ENCODE measurements around the gene AKAP13. TPM values are rescaled to one million over a fixed set of nuclear protein-coding genes. Genes with fewer than 3 reads are reported as not detected.

The AKAP13 gene
- total and polyA plus RNA-seq, 2 donors (not counting 1 experiment from before 2014, with no cell fraction given): 73.8 to 358 TPM

- peaks cover 17 to 18% of the 10 kb centered on the region in 2 donors for H3K4me1 ChIP-seq (ENCODE audit: control insufficient read depth in 2 of 2, insufficient read depth in 2 of 2, low read length in 2 of 2)
- ATAC-seq (ENCODE audit: low read depth) (no peak), DNase-seq (no peak)
- H3K36me3 ChIP-seq (replicated peaks in 1 of 2; ENCODE audit: control extremely low read depth in 1 of 2, control insufficient read depth in 1 of 2, extremely low read depth in 1 of 2, insufficient read depth in 2 of 2, low read length in 1 of 2): peaks cover 2 to 21% of the 10 kb centered on the region in 2 experiments
- TF ChIP-seq CTCF (IDR thresholded peaks at IDR 0.05) (no peak), EZH2 (IDR thresholded peaks at IDR 0.05; ENCODE audit: borderline replicate concordance, insufficient read depth, low read depth, low read length, poor library complexity, severe bottlenecking) (no peak)
- intact Hi-C loops (cut with micrococcal nuclease): loop anchor here (10.0 kb wide), 1 partner anchor 133 kb away; no protein-coding TSS in a partner anchor
- H4K20me1 ChIP-seq (ENCODE audit: control insufficient read depth, insufficient read depth, low read length, poor library complexity, severe bottlenecking): peaks cover 15% of the 10 kb centered on the region
- no CpG with 5 or more reads among the region's 1 CpG for WGBS (ENCODE audit: insufficient coverage)
- H3K9me3 Mint-ChIP-seq (ENCODE audit: insufficient read depth): no peaks in the 10 kb centered on the region
- no peak overlapping the region for H3K27ac Mint-ChIP-seq
- H3K79me2 ChIP-seq (ENCODE audit: control insufficient read depth, insufficient read depth, low read length): peaks cover 46% of the 10 kb centered on the region
- no peak overlapping the region for H3K4me3 Mint-ChIP-seq
- no peak overlapping the region for H3K4me3 ChIP-seq (ENCODE audit: control extremely low read depth in 1 of 5, extremely low read depth in 1 of 5, insufficient read depth in 1 of 5, low read depth in 2 of 5, low read length in 4 of 5)
- CTCF ChIA-PET: interaction anchor here (0.7 to 2.3 kb wide), 7 partner anchors 10 to 112 kb away, joined by 3 to 7 read pairs (median 3); no protein-coding TSS in a partner anchor
- no peaks in the 10 kb centered on the region for H3K27me3 Mint-ChIP-seq
- peaks cover 19% of the 10 kb centered on the region for H3K4me1 Mint-ChIP-seq
- peak overlapping the region; percentile 39 for H3K4me2 ChIP-seq (replicated peaks; ENCODE audit: low read depth, low read length, poor library complexity, severe bottlenecking)
- H3K27me3 ChIP-seq (replicated peaks in 1 of 4; ENCODE audit: control extremely low read depth in 1 of 4, control insufficient read depth in 3 of 4, insufficient read depth in 4 of 4, low read length in 3 of 4): no peaks in the 10 kb centered on the region
- H2AFZ ChIP-seq (ENCODE audit: insufficient read depth, low read depth, low read length, poor library complexity, severe bottlenecking): no peak overlapping the region
- H3K27ac ChIP-seq (ENCODE audit: low read length in 2 of 2): no peak overlapping the region
- H3K9me3 ChIP-seq (ENCODE audit: control extremely low read depth in 1 of 3, control insufficient read depth in 2 of 3, insufficient read depth in 1 of 3, low read length in 2 of 3): no peaks in the 10 kb centered on the region
- H3K9ac ChIP-seq (ENCODE audit: low read length): no peak overlapping the region
- POLR2A ChIA-PET: no interaction called here
Measured at GRCh38 chr15:85618228-85618505, 237.8 kb downstream of the AKAP13 start.

DNA sequence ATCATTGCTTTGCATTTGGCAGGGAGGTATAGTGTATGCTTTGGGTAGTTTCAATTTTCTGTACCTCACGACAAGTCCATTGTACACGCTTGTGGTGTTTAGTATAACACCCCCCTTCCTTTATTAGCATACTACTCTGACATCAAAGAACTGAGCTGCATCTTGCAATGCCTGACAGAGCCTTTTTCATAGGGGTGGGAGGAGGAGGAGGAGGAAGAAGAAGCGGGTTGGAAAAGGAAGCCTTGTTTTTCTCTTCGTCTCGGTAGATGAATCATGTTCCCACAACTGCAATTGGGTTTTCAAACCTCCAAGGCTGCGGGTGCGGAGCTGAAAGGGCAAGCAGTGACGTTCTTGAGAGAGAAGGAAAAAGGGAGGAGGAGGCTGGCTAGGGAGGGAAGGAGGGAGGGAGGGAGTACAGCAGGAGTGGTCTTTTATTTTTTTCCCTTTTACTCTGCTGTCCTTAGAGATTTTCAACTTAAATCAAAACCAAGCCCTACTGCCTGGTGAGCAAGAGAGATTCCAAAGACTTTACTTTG lies 238.6 kb downstream of the AKAP13 start:
- WGBS (ENCODE audit: insufficient coverage): 3% methylated on average over 5 of the region's 8 CpGs
- peak overlapping the region; percentile 39 for H3K4me2 ChIP-seq (replicated peaks; ENCODE audit: low read depth, low read length, poor library complexity, severe bottlenecking)
- H3K79me2 ChIP-seq (ENCODE audit: control insufficient read depth, insufficient read depth, low read length): peaks cover 46% of the 10 kb centered on the region
- no peak overlapping the region for H2AFZ ChIP-seq (ENCODE audit: insufficient read depth, low read depth, low read length, poor library complexity, severe bottlenecking)
- H3K27ac ChIP-seq (ENCODE audit: low read length in 2 of 2): peak overlapping the region in 1 of 2 donors; percentile 8
- H3K36me3 ChIP-seq (replicated peaks in 1 of 2; ENCODE audit: control extremely low read depth in 1 of 2, control insufficient read depth in 1 of 2, extremely low read depth in 1 of 2, insufficient read depth in 2 of 2, low read length in 1 of 2): peaks cover 2 to 19% of the 10 kb centered on the region in 2 experiments
- intact Hi-C loops (cut with micrococcal nuclease): loop anchor here (10.0 kb wide), 1 partner anchor 134 kb away; no protein-coding TSS in a partner anchor
- peak overlapping the region; percentile 3 for H3K9ac ChIP-seq (ENCODE audit: low read length)
- H3K27ac Mint-ChIP-seq: no peak overlapping the region
- H3K4me1 ChIP-seq (ENCODE audit: control insufficient read depth in 2 of 2, insufficient read depth in 2 of 2, low read length in 2 of 2): peaks cover 26% of the 10 kb centered on the region in 2 donors
- CTCF ChIA-PET: interaction anchor here (0.6 to 1.6 kb wide), 3 partner anchors 17 to 115 kb away, joined by 3 to 4 read pairs (median 4); no protein-coding TSS in a partner anchor
- no peaks in the 10 kb centered on the region for H3K27me3 Mint-ChIP-seq
- no peaks in the 10 kb centered on the region for H3K9me3 Mint-ChIP-seq (ENCODE audit: insufficient read depth)
- peak; percentile 26 for DNase-seq
- H3K9me3 ChIP-seq (ENCODE audit: control extremely low read depth in 1 of 3, control insufficient read depth in 2 of 3, insufficient read depth in 1 of 3, low read length in 2 of 3): no peaks in the 10 kb centered on the region
- no peak overlapping the region for H3K4me3 Mint-ChIP-seq
- ATAC-seq (ENCODE audit: low read depth): peak; percentile 48
- no peak overlapping the region for H3K4me3 ChIP-seq (ENCODE audit: control extremely low read depth in 1 of 5, extremely low read depth in 1 of 5, insufficient read depth in 1 of 5, low read depth in 2 of 5, low read length in 4 of 5)
- TF ChIP-seq EZH2 (IDR thresholded peaks at IDR 0.05; ENCODE audit: borderline replicate concordance, insufficient read depth, low read depth, low read length, poor library complexity, severe bottlenecking) (no peak), CTCF (IDR thresholded peaks at IDR 0.05) (no peak)
- H3K4me1 Mint-ChIP-seq: peaks cover 28% of the 10 kb centered on the region
- H3K27me3 ChIP-seq (replicated peaks in 1 of 4; ENCODE audit: control extremely low read depth in 1 of 4, control insufficient read depth in 3 of 4, insufficient read depth in 4 of 4, low read length in 3 of 4): no peaks in the 10 kb centered on the region
- POLR2A ChIA-PET: no interaction called here
- peaks cover 20% of the 10 kb centered on the region for H4K20me1 ChIP-seq (ENCODE audit: control insufficient read depth, insufficient read depth, low read length, poor library complexity, severe bottlenecking)

Measured in B cell (primary cell).